Measurements from ENCODE around the gene CYP11A1.

CYP11A1 gene

GRCh38 chr15:74400915-74401757 lies 33.7 kb upstream of the CYP11A1 start:
- TF ChIP-seq, protein P1, sequence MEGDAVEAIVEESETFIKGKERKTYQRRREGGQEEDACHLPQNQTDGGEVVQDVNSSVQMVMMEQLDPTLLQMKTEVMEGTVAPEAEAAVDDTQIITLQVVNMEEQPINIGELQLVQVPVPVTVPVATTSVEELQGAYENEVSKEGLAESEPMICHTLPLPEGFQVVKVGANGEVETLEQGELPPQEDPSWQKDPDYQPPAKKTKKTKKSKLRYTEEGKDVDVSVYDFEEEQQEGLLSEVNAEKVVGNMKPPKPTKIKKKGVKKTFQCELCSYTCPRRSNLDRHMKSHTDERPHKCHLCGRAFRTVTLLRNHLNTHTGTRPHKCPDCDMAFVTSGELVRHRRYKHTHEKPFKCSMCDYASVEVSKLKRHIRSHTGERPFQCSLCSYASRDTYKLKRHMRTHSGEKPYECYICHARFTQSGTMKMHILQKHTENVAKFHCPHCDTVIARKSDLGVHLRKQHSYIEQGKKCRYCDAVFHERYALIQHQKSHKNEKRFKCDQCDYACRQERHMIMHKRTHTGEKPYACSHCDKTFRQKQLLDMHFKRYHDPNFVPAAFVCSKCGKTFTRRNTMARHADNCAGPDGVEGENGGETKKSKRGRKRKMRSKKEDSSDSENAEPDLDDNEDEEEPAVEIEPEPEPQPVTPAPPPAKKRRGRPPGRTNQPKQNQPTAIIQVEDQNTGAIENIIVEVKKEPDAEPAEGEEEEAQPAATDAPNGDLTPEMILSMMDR (IDR thresholded peaks at IDR 0.05; ENCODE audit: low read depth, low read length, missing control alignments) = no peak
- DNase-seq (ENCODE audit: extremely low read depth, low read depth) = no peak
- no peak overlapping the region for H3K4me3 ChIP-seq (replicated peaks; ENCODE audit: low read depth, low read length)

DNA sequence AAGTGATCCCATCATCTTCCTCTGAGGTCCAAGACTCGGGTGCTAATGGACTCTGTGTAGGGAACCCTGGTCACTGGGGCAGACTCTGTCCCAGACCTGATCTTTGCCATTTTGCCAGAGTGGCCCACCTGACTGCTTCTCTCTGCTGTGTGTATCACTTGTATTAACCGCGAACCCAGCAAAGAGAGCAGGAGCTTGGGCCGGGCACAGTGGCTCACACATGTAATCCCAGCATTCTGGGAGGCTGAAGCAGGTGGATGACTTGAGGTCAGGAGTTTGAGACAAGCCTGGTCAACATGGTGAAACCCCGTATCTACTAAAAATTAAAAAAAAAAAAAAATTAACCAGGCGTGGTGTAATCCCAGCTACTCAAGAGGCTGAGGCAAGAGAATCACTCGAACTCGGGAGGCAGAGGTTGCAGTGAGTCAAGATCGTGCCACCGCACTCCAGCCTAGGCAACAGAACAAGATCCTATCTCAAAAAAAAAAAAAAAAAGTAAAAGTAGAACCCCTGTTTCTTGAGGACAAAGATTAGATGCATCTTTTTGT lies 32.9 kb upstream of the CYP11A1 start:
- TF ChIP-seq, protein P1 (IDR thresholded peaks at IDR 0.05; ENCODE audit: low read depth, low read length, missing control alignments) = no peak
- DNase-seq (ENCODE audit: extremely low read depth, low read depth) = no peak

GRCh38 chr15:74399511-74400312 lies 32.3 kb upstream of the CYP11A1 start:
- DNase-seq (ENCODE audit: extremely low read depth, low read depth) = no peak
- TF ChIP-seq, protein P1 (IDR thresholded peaks at IDR 0.05; ENCODE audit: low read depth, low read length, missing control alignments) = no peak
- no peak overlapping the region for H3K4me3 ChIP-seq (replicated peaks; ENCODE audit: low read depth, low read length)

More for the DNA sequence above, 32.9 kb upstream of the CYP11A1 start:
- no peak overlapping the region for H3K4me3 ChIP-seq (replicated peaks; ENCODE audit: low read depth, low read length)

DNA sequence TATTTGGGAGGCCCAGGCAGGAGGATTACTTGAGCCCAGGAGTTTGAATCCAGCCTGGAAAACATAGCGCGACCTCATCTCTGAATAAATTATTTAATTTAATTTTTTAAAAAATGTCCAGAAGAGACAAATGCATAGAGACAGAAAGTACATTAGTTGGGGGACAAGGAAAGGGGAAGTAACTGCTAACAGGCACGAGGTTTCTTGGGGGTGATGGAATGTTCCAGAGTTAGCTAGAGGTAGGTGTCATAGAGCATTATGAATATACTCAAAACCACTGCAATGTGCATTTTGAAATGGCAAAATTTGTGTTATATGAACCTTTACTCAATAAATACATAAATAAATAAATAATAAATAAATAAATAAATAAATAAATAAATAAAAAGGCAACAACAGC lies 31.7 kb upstream of the CYP11A1 start:
- no peak for DNase-seq (ENCODE audit: extremely low read depth, low read depth)
- TF ChIP-seq, protein P1 (IDR thresholded peaks at IDR 0.05; ENCODE audit: low read depth, low read length, missing control alignments) = no peak
- H3K4me3 ChIP-seq (replicated peaks; ENCODE audit: low read depth, low read length) = no peak overlapping the region

DNA sequence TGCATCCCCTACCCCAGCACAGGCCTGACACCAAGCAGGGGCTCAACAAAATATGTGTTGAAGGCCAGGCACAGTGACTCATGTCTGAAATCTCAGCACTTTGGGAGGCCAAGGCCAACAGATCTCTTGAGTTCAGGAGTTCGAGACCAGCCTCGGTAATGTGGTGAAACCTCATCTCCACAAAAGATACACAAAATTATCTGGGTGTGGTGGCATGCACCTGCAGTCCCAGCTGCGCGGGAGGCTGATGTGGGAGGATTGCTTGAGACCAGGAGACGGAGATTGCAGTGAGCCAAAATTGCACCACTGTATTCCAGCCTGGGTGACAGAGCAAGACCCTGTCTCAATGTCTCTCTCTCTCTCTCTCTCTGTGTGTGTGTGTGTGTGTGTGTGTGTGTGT lies 30.7 kb upstream of the CYP11A1 start:
- H3K4me3 ChIP-seq (replicated peaks; ENCODE audit: low read depth, low read length) = no peak overlapping the region

More for the DNA sequence above, 30.7 kb upstream of the CYP11A1 start:
- TF ChIP-seq, protein P1 (IDR thresholded peaks at IDR 0.05; ENCODE audit: low read depth, low read length, missing control alignments) = no peak
- DNase-seq (ENCODE audit: extremely low read depth, low read depth) = no peak

All from HFF-Myc (cell line).